HEK293T (cell line): ENCODE data around the gene OGFOD2.

ENCODE experiments used
- CTCF ChIA-PET: fragments of 350-600 bp; formaldehyde crosslinking; extraction: SDS; loops from one replicate; lab custom pipeline; 2021; ENCODE audit warnings: antibody characterized with exemption, inconsistent platforms; lab: Yijun Ruan, JAX
- POLR2A ChIA-PET: fragments of 350-600 bp; formaldehyde crosslinking; extraction: SDS; loops from one replicate; lab custom pipeline; 2020; ENCODE audit warnings: antibody characterized with exemption, inconsistent platforms; lab: Yijun Ruan, JAX
- DNase-seq: peaks from one replicate; pipeline ENCODE4 v3.0.0; 2012; ENCODE audit warnings: mixed read lengths; ENCODE audit errors: extremely low spot score
- ARNT ChIP-seq: fragments of 450-650 bp; IDR thresholded peaks from 2 replicates; pipeline ENCODE4 v1.6.1; 2017; ENCODE audit warnings: mild to moderate bottlenecking
- BHLHE40 ChIP-seq: fragments of 450-650 bp; IDR thresholded peaks from 2 replicates; pipeline ENCODE4 v1.6.1; 2016; ENCODE audit warnings: mild to moderate bottlenecking, moderate library complexity, borderline replicate concordance
- CTBP1 ChIP-seq: fragments of 450-650 bp; IDR thresholded peaks from 2 replicates; pipeline ENCODE4 v1.6.1; 2016; ENCODE audit warnings: borderline replicate concordance
- ELF4 ChIP-seq: fragments of 450-650 bp; IDR thresholded peaks from 2 replicates; pipeline ENCODE4 v1.6.1; 2017; ENCODE audit warnings: antibody characterized with exemption
- FOXA1 ChIP-seq: fragments of 450-650 bp; IDR thresholded peaks from 2 replicates; pipeline ENCODE4 v1.6.1; 2016; ENCODE audit warnings: mild to moderate bottlenecking
- FOXK2 ChIP-seq: fragments of 450-650 bp; IDR thresholded peaks from 2 replicates; pipeline ENCODE4 v1.6.1; 2016; ENCODE audit warnings: mild to moderate bottlenecking
- FOXM1 ChIP-seq: fragments of 450-650 bp; IDR thresholded peaks from 2 replicates; pipeline ENCODE4 v1.6.1; 2017; ENCODE audit warnings: mild to moderate bottlenecking, borderline replicate concordance
- HDGF ChIP-seq: fragments of 450-650 bp; IDR thresholded peaks from 2 replicates; pipeline ENCODE4 v1.6.1; 2017; ENCODE audit warnings: antibody characterized with exemption, borderline replicate concordance
- L3MBTL2 ChIP-seq: fragments of 450-650 bp; conservative IDR thresholded peaks from 2 replicates; pipeline ENCODE4 v1.6.1; 2016; ENCODE audit warnings: mild to moderate bottlenecking
- LEF1 ChIP-seq: fragments of 450-650 bp; IDR thresholded peaks from 2 replicates; pipeline ENCODE4 v1.6.1; 2017; ENCODE audit warnings: mild to moderate bottlenecking, borderline replicate concordance
- NFRKB ChIP-seq: fragments of 450-650 bp; IDR thresholded peaks from 2 replicates; pipeline ENCODE4 v1.6.1; 2016; ENCODE audit warnings: mild to moderate bottlenecking, moderate library complexity
- PKNOX1 ChIP-seq: fragments of 450-650 bp; IDR thresholded peaks from 2 replicates; pipeline ENCODE4 v1.6.1; 2016
- SP1 ChIP-seq: fragments of 450-650 bp; IDR thresholded peaks from 2 replicates; pipeline ENCODE4 v1.6.1; 2017
- SUZ12 ChIP-seq: fragments of 450-650 bp; IDR thresholded peaks from 2 replicates; pipeline ENCODE4 v1.6.1; 2016; ENCODE audit warnings: mild to moderate bottlenecking
- TARDBP ChIP-seq: fragments of 450-650 bp; IDR thresholded peaks from 2 replicates; pipeline ENCODE4 v1.6.1; 2016
- ZNF384 ChIP-seq: fragments of 450-650 bp; IDR thresholded peaks from 2 replicates; pipeline ENCODE4 v1.6.1; 2016

OGFOD2 gene

DNA sequence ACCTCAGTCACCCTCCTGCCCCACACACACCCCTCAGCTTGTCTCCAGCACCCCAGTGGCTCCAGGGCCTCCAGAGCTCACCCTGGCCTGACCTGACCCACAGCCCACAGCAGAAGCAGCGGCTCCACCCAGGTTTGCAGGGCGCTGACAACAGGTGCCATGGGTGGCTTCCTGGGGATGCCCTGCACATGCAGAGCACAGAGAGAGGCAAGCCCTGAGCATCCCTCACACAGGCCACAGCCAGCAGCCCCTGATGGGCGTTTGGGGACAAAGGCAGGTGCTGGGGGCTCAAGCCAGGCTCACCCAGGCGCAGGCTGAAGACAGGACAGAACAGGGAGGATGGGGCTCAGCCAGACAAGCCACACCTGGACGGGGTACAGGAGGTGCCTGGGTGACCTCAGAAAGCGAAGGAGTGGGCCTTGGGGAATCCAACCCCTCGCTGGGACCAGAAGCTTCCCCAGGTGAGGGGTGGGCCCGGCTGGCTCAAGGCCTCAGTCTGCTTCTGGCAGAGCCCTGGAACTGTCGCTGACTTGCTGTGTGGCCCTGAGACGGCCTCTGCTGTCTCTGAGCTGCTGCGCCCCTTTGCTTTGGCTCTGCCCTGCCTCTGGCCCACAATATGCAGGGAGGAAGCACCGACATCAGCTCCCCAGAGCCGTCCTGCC, 16.0 kb downstream of the OGFOD2 start:
- CTCF ChIA-PET, result no interaction called here
- DNase-seq, result no peak
- POLR2A ChIA-PET, result interaction anchor here (1.2 kb wide), 1 partner anchor 17 kb away, joined by 3 read pairs; no protein-coding TSS in a partner anchor
- no peak for TF ChIP-seq ARNT
- no peak for TF ChIP-seq BHLHE40
- no peak for TF ChIP-seq CTBP1
- no peak for TF ChIP-seq L3MBTL2
- no peak for TF ChIP-seq SP1

DNA sequence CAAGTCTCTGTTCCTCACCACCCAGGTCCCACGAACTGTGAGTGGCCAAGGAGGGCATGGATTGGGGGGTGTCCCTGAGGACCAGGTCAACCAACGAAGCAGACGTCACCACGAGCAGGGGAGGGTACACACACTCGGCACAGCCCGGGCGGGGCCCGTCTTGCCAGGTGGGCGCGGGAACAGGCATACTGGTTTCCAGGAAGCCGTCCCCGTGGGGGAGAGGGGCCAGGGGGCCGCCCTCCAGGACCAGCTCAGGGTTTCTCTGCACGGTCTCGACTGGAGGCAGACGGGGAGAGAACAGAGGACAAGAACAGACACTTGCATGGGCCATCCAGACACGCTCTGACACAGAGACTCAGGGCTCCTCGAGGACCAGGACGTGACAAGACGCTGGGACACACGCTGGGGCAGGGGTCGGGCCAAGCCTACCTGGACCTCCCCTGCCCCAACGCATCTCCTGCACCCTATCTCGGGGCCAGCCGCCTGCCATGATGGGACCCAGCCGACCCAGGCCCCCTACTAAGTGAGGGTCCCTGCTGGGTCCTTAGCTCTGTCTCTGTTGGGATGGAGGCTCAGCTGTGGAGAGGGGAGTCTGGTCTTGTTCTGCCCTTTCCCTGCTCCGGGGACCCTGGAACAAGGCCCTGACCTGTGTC, 16.7 kb downstream of the OGFOD2 start:
- DNase-seq, result no peak

GRCh38 chr12:122992386-122992785, 17.3 kb downstream of the OGFOD2 start:
- TF ChIP-seq NFRKB (no peak), CTBP1 (no peak), ARNT (no peak), PKNOX1 (no peak), BHLHE40 (no peak), TARDBP (no peak), SP1 (no peak), ELF4 (no peak), FOXK2 (no peak), HDGF (no peak), FOXM1 (no peak), FOXA1 (no peak), LEF1 (no peak), ZNF384 (no peak), L3MBTL2 (no peak), SUZ12 (no peak)
- ChIA-PET POLR2A (interaction anchor here (1.0 kb wide), 1 partner anchor 9 kb away, joined by 3 read pairs; no protein-coding TSS in a partner anchor), CTCF (interaction anchor here (0.7 kb wide), 1 partner anchor 11 kb away, joined by 3 read pairs; no protein-coding TSS in a partner anchor)
- no peak for DNase-seq

More for the DNA sequence above, 16.7 kb downstream of the OGFOD2 start:
- TF ChIP-seq ARNT, result no peak
- TF ChIP-seq ZNF384, result no peak
- TF ChIP-seq NFRKB, result no peak
- no peak for TF ChIP-seq SUZ12
- no peak for TF ChIP-seq FOXK2
- no peak for TF ChIP-seq HDGF
- no peak for TF ChIP-seq FOXA1
- TF ChIP-seq CTBP1, result no peak
- no peak for TF ChIP-seq L3MBTL2
- TF ChIP-seq LEF1, result no peak
- POLR2A ChIA-PET, result interaction anchor here (1.0 kb wide), 1 partner anchor 9 kb away, joined by 3 read pairs; no protein-coding TSS in a partner anchor
- CTCF ChIA-PET, result no interaction called here

GRCh38 chr12:122994140-122994675, 19.2 kb downstream of the OGFOD2 start:
- DNase-seq, result no peak
- TF ChIP-seq BHLHE40 (no peak), L3MBTL2 (no peak), FOXA1 (no peak), NFRKB (no peak), SP1 (no peak), ZNF384 (no peak), FOXK2 (no peak), CTBP1 (no peak), ARNT (no peak), SUZ12 (no peak), HDGF (no peak), PKNOX1 (no peak), LEF1 (no peak), FOXM1 (no peak)
- ChIA-PET POLR2A (no interaction called here), CTCF (no interaction called here)

- ChIA-PET POLR2A (no interaction called here), CTCF (no interaction called here)
- TF ChIP-seq ARNT (no peak), SP1 (no peak), TARDBP (no peak), ELF4 (no peak), L3MBTL2 (no peak), ZNF384 (no peak), LEF1 (no peak), NFRKB (no peak), FOXA1 (no peak), HDGF (no peak), BHLHE40 (no peak), SUZ12 (no peak), CTBP1 (no peak), PKNOX1 (no peak)
- no peak for DNase-seq
These were observed 19.9 kb downstream of the OGFOD2 start for GRCh38 chr12:122994781-122995502.
